GM19328 (cell line): ENCODE measurements around the gene IL4I1.
A peak's percentile ranks its signal among the peaks of the same experiment; 100 is the strongest.
"Not testable (repeated sequence)": the region's sequence is repeated elsewhere in the genome, so short reads cannot be mapped to it uniquely, and the experiment has no call there.

Experiments used
- ATAC-seq: cut with Tn5 transposase; IDR thresholded peaks from one replicate; pipeline ENCODE4 v1.9.1; 2021; ENCODE audit warnings: mild to moderate bottlenecking, moderate library complexity; ENCODE audit not compliant: unreplicated experiment

The IL4I1 gene, protein sequence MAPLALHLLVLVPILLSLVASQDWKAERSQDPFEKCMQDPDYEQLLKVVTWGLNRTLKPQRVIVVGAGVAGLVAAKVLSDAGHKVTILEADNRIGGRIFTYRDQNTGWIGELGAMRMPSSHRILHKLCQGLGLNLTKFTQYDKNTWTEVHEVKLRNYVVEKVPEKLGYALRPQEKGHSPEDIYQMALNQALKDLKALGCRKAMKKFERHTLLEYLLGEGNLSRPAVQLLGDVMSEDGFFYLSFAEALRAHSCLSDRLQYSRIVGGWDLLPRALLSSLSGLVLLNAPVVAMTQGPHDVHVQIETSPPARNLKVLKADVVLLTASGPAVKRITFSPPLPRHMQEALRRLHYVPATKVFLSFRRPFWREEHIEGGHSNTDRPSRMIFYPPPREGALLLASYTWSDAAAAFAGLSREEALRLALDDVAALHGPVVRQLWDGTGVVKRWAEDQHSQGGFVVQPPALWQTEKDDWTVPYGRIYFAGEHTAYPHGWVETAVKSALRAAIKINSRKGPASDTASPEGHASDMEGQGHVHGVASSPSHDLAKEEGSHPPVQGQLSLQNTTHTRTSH

GRCh38 chr19:49896863-49897621 lies at the start of gene IL4I1:
TSS of gene IL4I1 (minus strand) at chr19:49896887. CDS start at chr19:49896160, 727 bp downstream.
- ATAC-seq: no peak

GRCh38 chr19:49946415-49946814 lies 49.7 kb upstream of the IL4I1 start:
- ATAC-seq: no peak

DNA sequence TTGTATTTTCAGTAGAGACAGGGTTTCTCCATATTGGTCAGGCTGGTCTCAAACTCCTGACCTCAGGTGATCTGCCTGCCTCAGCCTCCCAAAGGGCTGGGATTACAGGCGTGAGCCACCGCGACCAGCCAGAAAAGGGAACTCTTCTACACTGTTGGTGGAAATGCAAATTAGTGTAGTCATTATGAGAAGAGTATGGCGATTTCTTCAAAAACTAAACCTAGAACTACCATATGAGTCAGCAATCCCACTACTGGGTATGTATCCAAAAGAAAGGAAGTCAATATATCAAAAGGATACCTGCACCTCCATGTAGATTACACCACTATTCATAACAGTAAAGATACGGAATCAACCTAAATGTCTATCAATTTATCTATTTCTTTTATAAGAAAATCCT lies 47.9 kb upstream of the IL4I1 start:
- ATAC-seq: not testable (repeated sequence)

DNA sequence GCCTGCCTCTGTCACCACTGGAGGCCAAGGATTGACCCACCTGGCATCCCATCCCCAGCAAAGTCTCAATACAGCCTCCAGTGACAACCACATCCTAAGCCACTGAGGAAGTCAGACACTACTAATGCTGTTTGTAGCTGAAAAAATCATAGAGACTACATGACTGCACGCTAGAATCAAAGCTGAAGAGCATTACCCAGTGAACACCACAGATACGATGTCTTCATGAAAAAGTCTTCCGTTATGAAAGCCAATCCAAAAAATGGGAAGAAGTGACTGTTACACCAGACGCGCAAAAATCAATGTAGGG lies 43.8 kb upstream of the IL4I1 start:
- no peak for ATAC-seq

DNA sequence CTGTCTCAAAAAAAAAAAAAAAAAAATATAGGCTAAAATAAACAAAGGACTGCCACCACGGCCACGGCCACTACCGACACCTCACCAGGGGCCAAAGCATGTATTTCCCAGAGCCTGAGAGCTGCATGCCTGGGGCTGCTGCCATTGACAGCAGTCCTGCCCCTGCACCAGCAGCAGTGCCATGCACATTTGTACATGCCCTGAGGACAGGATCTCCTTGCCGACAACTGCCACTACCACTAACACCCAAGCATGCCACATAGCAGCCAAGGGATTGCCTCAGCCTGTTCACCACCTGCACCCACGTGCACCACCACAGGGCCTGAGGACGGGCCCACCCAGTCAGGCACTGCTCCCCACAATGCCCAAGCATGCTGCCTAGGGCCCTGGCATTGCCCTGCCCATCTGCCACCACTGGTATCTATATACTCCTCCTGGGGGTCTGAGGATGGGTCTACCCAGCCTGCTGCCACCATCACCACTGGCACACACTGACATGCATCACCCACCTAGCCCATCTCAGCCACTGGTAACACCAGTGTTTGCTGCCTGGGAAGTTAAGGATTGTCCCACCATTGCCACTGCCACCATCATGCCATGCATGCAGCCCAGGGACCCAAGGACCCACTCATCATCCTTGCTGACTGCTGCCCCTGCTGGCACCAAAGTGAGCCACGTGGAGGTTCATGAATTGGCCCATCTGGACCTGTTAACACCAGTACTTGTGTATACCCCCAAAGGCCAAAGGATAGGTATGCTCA lies 43.2 kb upstream of the IL4I1 start:
- ATAC-seq: no peak

- no peak for ATAC-seq
Measured at GRCh38 chr19:49938662-49939061, 42.0 kb upstream of the IL4I1 start.

GRCh38 chr19:49937750-49938381 lies 41.2 kb upstream of the IL4I1 start:
- no peak for ATAC-seq

GRCh38 chr19:49936549-49936948 lies 39.9 kb upstream of the IL4I1 start:
- ATAC-seq: no peak

GRCh38 chr19:49933643-49934042 lies 37.0 kb upstream of the IL4I1 start:
- ATAC-seq: no peak

DNA sequence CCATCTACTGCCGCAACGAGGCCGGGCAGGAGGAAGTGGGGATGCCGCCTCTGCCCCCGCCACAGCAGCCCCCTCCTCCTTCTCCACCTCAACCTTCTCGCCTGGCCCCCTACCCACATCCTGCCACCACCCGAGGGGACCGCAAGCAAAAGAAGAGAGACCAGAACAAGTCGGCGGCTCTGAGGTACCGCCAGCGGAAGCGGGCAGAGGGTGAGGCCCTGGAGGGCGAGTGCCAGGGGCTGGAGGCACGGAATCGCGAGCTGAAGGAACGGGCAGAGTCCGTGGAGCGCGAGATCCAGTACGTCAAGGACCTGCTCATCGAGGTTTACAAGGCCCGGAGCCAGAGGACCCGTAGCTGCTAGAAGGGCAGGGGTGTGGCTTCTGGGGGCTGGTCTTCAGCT lies 36.0 kb upstream of the IL4I1 start:
- ATAC-seq: no peak

GRCh38 chr19:49932041-49932451 lies 35.4 kb upstream of the IL4I1 start:
- ATAC-seq: no peak

GRCh38 chr19:49931293-49932040 lies 34.8 kb upstream of the IL4I1 start:
- no peak for ATAC-seq

- ATAC-seq: no peak
Measured at GRCh38 chr19:49930483-49931011, 33.9 kb upstream of the IL4I1 start.

- peak; percentile 62 for ATAC-seq
Measured at GRCh38 chr19:49929611-49930482, 33.2 kb upstream of the IL4I1 start.

DNA sequence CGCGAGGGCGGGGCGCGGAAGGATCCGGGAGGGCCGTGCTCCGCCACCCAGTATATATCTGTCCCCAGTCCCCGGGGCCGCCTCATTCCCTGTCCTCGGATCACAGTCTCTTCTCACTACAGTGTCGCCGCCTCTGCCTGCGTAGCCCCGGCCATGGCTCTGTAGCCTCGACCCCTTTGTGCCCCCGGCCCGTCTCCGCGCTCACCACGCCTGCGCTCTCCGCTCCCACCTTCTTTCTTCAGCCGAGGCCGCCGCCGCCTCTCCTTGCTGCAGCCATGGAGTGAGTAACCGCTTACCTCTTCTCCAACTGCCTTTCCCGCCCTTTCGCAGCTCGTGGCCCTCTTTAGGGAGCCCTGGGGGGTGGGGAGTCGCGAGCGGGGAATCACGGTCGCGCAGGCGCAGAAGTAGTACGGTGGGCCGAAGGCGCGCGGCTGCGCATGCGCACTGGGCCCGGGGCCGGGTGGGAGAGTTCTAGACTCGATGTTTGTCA lies 32.5 kb upstream of the IL4I1 start, which contains the start of the genes ATF5 and NUP62:
TSS of gene ATF5 (plus strand) at position 85 of the 490 bp plus-strand sequence. CDS start 1,646 bp downstream, outside the sequence.
TSS of gene NUP62 (minus strand) at position 384 of the 490 bp plus-strand sequence. CDS start 19,697 bp downstream, outside the sequence.
- peak; percentile 50 for ATAC-seq

GRCh38 chr19:49927526-49928264 lies 31.0 kb upstream of the IL4I1 start:
- no peak for ATAC-seq

GRCh38 chr19:49926515-49926914 lies 29.8 kb upstream of the IL4I1 start:
- ATAC-seq: no peak

DNA sequence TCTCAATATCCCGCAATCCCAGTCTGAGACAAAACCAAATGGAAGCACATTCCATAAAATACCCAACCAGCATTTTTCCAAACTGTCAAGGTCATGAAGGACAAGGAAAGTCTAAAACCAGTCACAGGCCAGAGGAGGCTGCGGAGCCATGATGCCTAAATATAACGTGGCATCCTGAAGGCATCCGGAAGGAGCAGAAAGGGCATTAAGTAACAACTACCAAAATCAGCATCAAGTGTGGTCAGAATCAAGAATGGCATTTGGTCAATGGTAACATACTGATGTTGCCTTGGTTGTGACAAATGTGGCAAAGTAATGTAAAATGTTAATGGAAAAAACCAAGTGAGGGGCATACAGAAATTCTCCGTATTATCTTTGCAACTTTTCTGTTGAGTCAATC lies 28.8 kb upstream of the IL4I1 start:
- no peak for ATAC-seq
